Measurements from ENCODE around the gene TSC2. TPM values are rescaled to one million over a fixed set of nuclear protein-coding genes. Genes with fewer than 3 reads are reported as not detected.

The TSC2 gene
- polyA plus RNA-seq, 1 donor from 2014 or later: 30.3 TPM

DNA sequence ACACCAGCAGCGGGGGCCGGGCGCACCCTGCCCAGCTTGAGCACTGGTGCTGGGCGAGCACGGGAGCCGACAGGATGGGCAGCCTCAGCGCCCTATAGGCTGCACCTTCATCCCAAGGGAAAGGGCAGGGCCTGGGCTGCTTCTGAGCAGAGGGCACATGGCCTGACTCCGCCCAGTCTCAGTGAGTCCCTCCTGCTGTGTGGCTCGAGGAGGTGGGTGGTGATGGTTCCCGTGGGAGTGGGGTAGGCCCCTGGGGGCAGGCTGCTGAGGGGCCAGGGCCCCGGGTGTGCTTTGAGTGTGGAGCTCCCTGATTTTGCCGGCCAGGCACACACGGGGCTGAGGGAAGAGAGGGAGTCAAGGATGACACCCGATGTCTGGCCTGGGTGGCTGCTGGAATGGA, 37.9 kb downstream of the TSC2 start:
- no peaks in the 10 kb centered on the region for H3K9me3 Mint-ChIP-seq
- H3K27ac Mint-ChIP-seq: no peak overlapping the region
- no peak overlapping the region for H3K4me3 Mint-ChIP-seq
- peaks cover 0 to 10% (median 7%) of the 10 kb centered on the region in 3 donors for H3K4me1 Mint-ChIP-seq
- peaks cover 5% of the 10 kb centered on the region for H3K36me3 Mint-ChIP-seq
- no peaks in the 10 kb centered on the region for H3K27me3 Mint-ChIP-seq

DNA sequence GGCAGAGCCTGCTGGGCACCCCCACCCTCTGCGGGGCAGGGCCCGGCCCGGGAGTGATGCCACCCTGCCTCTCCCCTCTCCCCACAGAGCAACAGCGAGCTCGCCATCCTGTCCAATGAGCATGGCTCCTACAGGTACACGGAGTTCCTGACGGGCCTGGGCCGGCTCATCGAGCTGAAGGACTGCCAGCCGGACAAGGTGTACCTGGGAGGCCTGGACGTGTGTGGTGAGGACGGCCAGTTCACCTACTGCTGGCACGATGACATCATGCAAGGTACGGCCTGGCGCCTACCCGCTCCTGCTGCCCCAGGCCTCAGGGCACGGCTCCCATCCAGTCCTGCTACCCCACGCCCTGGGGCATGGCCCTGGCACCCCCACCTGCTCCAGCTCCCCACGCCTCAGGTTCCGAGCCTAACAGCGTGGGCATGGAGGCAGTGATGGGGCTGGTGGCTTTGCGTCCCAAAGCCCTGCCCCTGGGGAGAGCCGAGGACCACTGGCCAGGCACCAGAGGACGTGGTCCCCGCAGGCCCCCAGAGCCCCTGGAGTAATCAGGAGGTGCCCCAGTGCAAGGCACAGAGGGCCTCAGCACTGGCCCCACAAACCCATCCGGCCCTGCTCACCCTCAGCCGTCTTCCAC, 38.4 kb downstream of the TSC2 start:
- H3K4me3 Mint-ChIP-seq: no peak overlapping the region
- H3K27me3 Mint-ChIP-seq: no peaks in the 10 kb centered on the region
- H3K27ac Mint-ChIP-seq: no peak overlapping the region
- H3K4me1 Mint-ChIP-seq: peaks cover 0 to 10% (median 7%) of the 10 kb centered on the region in 3 donors
- no peaks in the 10 kb centered on the region for H3K9me3 Mint-ChIP-seq
- peaks cover 5% of the 10 kb centered on the region for H3K36me3 Mint-ChIP-seq

DNA sequence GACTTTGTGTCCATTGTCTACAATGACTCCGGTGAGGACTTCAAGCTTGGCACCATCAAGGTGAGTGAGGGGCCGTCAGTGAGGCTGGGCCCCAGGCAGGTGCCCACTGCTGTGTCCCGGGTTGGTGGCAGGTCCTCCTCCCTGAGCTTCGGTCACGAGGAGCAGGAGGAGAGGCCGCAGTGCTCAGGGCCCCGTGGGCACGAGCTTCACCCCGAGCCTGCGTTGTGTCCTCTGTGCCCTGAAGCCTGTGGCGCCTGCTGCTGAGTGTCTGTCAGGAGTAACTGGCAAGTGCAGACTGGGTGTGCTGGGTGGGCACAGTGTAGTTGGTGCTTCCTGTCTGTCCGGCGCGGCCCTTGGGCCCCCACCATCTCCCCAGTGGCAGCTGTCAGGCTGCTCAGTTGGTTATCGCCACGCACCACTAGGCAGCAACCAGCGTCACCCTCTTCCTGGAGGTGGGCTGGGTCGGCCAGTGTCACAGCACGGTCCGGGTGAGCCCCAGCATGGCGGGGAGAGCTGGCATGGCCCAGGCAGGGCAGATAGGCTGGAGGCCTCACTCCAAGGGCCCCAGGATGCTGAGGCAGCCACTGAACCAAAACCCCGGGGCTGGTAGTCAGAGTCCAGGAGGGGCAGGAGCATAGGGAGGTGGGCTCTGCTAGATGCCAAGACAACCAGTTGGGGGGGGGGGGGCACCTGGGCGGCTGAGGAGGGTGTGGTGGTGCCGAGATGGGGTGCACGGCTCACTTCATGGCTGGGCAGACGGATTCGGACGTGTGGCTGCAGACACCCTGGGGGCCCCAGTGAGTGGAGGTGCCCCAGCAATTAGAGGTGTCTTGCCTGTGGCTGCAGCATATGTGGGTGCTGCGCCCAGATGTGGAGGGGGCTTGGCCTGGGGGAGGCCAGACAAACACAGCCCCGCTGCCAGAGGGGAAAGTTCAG, 39.3 kb downstream of the TSC2 start:
- Mint-ChIP-seq H3K4me1 (peaks cover 0 to 10% (median 7%) of the 10 kb centered on the region in 3 donors), H3K36me3 (peaks cover 5% of the 10 kb centered on the region), H3K4me3 (peak overlapping the region in 3 of 4 donors; percentile 6 to 75 (median 46)), H3K27ac (peak overlapping the region; percentile 35 to 78 (median 39)), H3K27me3 (no peaks in the 10 kb centered on the region), H3K9me3 (no peaks in the 10 kb centered on the region)

DNA sequence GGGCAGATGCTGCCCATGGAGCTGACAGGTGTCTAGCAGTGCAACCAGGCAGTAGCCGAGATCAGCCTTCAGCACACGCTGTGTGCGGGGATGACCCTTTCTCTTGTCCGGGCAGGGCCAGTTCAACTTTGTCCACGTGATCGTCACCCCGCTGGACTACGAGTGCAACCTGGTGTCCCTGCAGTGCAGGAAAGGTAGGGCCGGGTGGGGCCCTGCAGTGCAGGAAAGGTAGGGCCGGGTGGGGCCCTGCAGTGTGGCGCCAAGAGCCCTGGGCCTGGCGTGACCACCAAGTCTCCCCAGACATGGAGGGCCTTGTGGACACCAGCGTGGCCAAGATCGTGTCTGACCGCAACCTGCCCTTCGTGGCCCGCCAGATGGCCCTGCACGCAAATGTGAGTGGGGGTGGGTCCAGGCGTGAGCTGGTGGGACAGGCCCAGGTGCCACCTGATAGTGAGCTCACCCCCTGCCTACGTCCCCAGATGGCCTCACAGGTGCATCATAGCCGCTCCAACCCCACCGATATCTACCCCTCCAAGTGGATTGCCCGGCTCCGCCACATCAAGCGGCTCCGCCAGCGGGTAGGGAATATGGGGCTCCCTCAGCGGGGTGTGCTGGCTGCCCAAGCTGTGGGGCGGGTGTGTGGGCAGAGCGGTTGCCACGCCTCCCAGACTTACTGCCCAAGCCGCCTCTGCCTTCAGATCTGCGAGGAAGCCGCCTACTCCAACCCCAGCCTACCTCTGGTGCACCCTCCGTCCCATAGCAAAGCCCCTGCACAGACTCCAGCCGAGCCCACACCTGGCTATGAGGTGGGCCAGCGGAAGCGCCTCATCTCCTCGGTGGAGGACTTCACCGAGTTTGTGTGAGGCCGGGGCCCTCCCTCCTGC, 40.2 kb downstream of the TSC2 start:
- no peaks in the 10 kb centered on the region for H3K27me3 Mint-ChIP-seq
- H3K9me3 Mint-ChIP-seq: no peaks in the 10 kb centered on the region
- H3K4me1 Mint-ChIP-seq: peaks cover 0 to 10% (median 7%) of the 10 kb centered on the region in 3 donors
- H3K36me3 Mint-ChIP-seq: peaks cover 4% of the 10 kb centered on the region
- H3K4me3 Mint-ChIP-seq: no peak overlapping the region
- no peak overlapping the region for H3K27ac Mint-ChIP-seq

DNA sequence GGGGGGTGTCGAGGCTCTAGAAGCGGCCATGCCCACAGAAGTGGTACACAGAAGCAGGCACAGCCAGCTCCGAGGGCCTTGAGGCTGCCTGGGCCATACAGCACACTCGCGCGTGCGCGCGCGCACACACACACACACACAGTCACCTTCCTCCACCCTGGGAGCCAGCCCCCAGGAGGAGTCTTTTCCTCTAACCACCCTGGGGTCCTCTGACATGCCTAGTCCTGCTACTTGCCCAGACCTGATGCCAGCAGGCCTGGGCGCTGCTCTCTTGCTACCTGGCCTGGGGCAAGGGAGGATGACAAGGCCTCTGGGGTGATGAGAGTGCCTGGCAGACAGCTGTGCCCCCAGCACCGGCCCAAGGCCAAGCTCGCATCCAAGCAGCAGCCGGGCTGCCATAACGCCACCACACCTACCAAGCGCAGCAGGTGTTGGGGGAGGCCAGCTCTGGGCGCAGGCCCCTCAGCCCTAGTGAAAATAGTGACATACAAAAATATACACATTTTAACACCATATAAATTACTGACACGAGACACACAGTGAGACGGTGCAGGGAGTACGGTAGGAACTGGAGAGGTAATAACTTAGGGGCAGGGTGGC, 41.1 kb downstream of the TSC2 start:
- peak overlapping the region in 1 of 3 donors; percentile 42 for H3K27ac Mint-ChIP-seq
- no peaks in the 10 kb centered on the region for H3K9me3 Mint-ChIP-seq
- H3K36me3 Mint-ChIP-seq: peaks cover 2% of the 10 kb centered on the region
- no peaks in the 10 kb centered on the region for H3K27me3 Mint-ChIP-seq
- H3K4me1 Mint-ChIP-seq: peaks cover 0 to 10% (median 7%) of the 10 kb centered on the region in 3 donors
- H3K4me3 Mint-ChIP-seq: no peak overlapping the region

DNA sequence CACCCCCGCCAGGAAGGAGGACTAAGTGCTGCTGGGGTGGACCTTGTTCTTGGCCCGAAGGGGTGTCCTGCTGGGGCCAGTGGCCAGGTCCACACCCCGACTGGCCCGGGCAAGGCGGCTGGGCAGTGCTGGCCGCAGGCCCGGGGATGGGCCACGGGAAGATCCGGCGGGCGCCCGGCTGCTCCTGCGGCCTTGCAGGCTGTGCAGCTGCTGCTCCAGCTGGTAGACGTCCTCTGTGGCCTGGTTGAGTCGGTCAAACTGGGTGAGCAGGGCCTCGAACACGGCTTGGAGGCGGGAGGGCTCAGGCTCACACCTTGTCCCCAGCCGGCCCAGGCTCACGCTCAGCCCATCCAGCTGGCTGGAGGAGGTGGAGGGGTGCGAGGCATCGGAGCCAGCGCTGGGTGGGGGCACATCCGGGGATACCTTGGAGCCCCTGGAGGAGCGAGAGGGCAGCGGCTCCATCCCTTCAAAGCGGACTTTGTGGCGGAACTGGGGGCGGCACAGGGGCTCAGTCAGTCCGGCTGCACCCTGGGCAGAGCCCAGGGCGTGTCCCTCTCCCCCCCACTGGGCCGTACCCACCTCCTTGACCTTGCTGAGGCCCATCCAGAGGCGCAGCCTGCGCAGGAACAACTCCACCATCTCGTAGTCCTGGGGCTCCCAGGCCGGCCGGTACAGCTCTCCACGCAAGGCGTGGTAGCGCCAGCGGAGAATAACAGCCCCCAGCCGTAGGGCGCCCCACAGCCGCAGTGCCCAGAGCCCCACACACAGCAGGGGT, 42.1 kb downstream of the TSC2 start:
- H3K9me3 Mint-ChIP-seq: no peaks in the 10 kb centered on the region
- H3K36me3 Mint-ChIP-seq: peaks cover 2% of the 10 kb centered on the region
- no peaks in the 10 kb centered on the region for H3K27me3 Mint-ChIP-seq
- no peak overlapping the region for H3K27ac Mint-ChIP-seq
- H3K4me3 Mint-ChIP-seq: peak overlapping the region in 1 of 4 donors; percentile 63
- peaks cover 0 to 10% (median 7%) of the 10 kb centered on the region in 3 donors for H3K4me1 Mint-ChIP-seq

DNA sequence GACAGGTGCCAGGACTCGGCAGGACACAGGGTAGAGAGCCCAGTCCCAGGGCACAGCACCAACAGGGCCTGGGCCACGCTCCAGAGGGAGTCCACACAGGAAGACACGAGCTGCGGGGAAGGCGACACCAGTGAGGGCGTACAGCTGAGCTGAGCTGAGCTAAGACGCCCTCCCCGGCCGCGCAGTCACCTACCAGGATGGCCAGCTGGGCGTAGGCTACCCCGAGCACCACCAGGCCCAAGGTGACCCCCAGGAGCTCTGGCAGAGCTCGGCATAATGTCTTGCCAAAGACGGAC, 42.6 kb downstream of the TSC2 start:
- Mint-ChIP-seq H3K27ac (peak overlapping the region in 1 of 3 donors; percentile 46), H3K36me3 (peaks cover 2% of the 10 kb centered on the region), H3K27me3 (no peaks in the 10 kb centered on the region), H3K4me3 (peak overlapping the region in 1 of 4 donors; percentile 60), H3K9me3 (no peaks in the 10 kb centered on the region), H3K4me1 (peaks cover 0 to 10% (median 7%) of the 10 kb centered on the region in 3 donors)

DNA sequence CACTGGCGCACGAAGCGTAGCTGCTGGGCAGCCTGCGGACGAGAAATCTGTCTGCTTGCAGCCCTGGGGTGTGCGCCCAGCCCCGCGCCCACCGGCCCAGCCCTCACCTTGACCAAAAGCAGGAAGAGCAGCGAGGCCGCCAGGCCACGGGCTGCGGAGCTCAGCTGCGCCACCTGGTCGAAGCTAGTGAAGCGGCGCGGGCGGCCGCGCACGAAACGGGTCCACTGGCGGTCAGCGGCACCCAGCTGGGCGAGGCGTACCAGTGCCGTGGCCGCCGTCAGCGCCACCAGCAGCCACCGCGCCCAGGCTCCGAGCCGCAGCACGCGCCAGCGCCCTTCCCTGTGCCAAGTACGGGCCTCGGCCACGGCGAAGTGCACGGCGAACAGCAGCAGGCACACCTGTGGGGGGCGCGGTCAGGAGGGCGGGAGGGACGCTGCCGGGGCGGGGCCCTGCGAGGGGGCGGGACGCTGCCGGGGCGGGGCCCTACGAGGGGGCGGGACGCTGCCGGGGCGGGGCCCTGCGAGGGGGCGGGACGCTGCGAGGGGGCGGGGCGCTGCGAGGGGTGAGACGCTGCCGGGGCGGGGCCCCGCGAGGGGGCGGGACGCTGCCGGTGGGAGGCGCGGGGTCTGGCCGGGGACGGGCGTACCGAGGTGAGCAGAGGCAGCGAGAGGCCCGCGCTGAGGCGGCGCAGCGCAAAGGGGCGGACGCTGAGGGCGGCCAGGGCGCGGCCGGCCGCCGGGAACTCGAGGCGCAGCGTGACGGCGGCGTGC, 43.2 kb downstream of the TSC2 start:
- no peaks in the 10 kb centered on the region for H3K9me3 Mint-ChIP-seq
- H3K4me3 Mint-ChIP-seq: peak overlapping the region in 1 of 4 donors; percentile 60
- H3K4me1 Mint-ChIP-seq: peaks cover 0 to 10% (median 7%) of the 10 kb centered on the region in 3 donors
- H3K36me3 Mint-ChIP-seq: peaks cover 2% of the 10 kb centered on the region
- peak overlapping the region in 1 of 3 donors; percentile 46 for H3K27ac Mint-ChIP-seq
- H3K27me3 Mint-ChIP-seq: no peaks in the 10 kb centered on the region

DNA sequence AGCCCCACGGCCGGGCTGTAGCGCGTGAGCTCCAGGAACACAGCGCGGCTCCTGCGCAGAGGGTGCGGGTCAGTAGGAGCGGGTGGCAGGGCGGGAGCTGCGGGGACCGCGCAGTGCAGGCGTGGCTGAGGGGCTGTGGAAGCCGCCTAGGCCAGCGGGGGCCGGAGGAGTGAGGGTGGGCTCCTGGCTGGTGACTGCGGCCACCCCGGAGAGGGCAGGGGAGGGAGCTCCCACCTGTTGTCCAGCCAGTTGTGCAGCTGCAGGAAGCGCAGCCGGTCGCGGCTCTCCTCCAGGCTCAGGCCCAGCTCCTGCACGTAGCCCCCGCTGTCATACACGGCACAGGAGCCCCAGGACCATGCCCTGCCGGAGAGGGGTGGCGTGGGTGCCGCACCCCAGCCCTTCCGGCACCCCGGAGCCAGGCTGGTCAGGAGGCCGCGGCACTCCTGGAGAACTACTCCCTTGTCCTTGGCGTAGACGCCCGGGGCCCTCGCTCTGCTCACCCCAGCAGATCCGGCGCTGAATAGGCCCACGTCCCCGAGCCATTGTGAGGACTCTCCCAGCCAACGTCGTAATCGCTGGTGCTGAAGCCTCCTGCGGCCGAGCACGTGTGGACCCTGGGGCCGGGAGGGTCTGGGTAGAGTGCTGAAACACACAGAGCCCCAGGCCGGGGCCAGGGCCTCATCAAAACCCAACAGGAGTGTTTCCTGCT, 43.9 kb downstream of the TSC2 start:
- H3K27ac Mint-ChIP-seq: peak overlapping the region in 1 of 3 donors; percentile 25
- no peaks in the 10 kb centered on the region for H3K27me3 Mint-ChIP-seq
- H3K4me3 Mint-ChIP-seq: no peak overlapping the region
- no peaks in the 10 kb centered on the region for H3K9me3 Mint-ChIP-seq
- H3K4me1 Mint-ChIP-seq: peaks cover 0 to 8% (median 7%) of the 10 kb centered on the region in 3 donors
- H3K36me3 Mint-ChIP-seq: peaks cover 2% of the 10 kb centered on the region

DNA sequence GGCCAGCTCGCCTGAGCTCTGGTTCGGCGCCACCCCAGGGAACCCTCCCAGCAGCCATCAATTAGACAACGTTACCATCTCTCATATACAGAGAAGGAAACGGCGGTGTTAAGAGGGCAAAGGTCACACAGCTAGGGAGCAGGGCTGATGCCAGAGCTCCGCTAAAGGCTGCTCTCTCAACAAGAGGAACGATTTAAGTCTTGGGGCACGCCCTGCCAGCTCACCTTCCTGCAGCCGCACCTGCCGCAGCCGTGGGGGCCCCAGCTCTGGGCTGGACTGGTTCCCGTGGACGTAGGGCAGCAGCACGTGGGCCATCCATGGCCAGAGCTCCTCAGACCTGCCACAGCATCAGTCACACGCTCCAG, 44.5 kb downstream of the TSC2 start:
- Mint-ChIP-seq H3K4me1 (peaks cover 0 to 3% (median 3%) of the 10 kb centered on the region in 3 donors), H3K27me3 (no peaks in the 10 kb centered on the region), H3K9me3 (no peaks in the 10 kb centered on the region), H3K4me3 (no peak overlapping the region), H3K36me3 (peaks cover 2% of the 10 kb centered on the region), H3K27ac (peak overlapping the region in 1 of 3 donors; percentile 25)

DNA sequence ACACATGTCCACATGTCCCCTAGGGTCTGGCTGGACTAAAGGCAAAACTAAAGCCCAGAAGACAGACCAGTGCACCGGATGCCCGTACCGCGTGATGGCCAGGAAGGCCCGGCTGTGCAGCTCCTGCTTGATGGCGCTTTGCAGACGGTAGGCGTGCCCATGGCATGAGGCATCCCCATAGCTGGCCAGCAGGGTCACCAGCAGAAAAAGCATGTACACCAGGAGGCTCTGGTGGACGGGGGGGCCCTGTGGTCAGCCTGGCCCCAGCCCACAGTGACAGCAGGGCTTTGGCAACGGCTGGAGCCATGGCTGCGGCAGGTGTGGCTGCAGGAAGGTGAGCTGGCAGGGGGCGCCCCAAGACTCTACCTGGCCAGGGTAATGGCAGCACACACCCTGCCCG, 45.1 kb downstream of the TSC2 start:
- no peaks in the 10 kb centered on the region for H3K9me3 Mint-ChIP-seq
- no peaks in the 10 kb centered on the region for H3K27me3 Mint-ChIP-seq
- H3K27ac Mint-ChIP-seq: no peak overlapping the region
- H3K36me3 Mint-ChIP-seq: peaks cover 2% of the 10 kb centered on the region
- no peak overlapping the region for H3K4me3 Mint-ChIP-seq
- no peaks in the 10 kb centered on the region for H3K4me1 Mint-ChIP-seq

DNA sequence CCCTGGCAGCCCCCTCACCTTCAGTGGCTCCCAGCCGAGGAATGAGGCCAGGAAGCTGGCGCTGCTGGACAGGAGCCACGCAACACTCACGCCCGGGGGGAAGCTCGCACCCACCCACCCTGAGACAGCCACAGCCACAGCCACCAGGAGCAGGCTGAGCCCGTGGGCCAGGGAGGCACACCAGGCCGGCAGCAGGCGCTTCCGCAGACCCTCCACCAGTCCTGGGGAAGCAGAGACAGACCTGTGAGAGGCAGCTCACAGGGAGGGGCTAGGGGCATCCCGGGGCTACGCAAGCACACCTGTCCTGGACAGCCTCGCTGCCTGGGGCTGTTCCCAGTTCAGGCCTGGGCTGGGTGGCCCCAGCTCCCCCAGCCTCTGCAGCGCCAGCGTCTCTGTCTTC, 46.0 kb downstream of the TSC2 start:
- Mint-ChIP-seq H3K27ac (no peak overlapping the region), H3K27me3 (no peaks in the 10 kb centered on the region), H3K36me3 (peaks cover 2% of the 10 kb centered on the region), H3K4me3 (no peak overlapping the region), H3K9me3 (no peaks in the 10 kb centered on the region), H3K4me1 (no peaks in the 10 kb centered on the region)

DNA sequence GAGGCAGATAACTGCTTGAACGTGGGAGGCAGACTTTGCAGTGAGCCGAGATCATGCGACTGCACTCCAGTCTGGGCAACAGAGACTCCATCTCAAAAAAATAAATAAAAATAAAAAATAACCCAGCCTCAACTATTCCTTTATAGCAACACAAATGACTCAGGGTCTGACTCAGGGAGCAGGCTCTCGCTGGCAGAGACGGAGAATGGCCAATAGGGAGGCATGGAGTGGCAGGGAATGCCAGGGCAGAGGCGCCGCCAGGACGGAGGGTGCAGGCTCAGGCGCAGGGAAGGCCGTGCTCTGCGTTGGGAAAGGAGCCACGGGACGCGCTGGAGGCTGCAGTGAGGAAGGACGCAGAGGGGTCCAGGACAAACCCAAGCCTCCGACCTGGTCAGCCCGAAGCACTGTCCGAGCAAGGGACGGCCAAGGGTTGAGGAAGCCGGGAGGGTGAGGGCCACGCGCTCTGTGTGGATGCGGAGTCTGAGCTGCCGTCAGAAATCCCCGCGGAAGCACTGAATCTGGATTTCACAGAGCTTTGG, 47.6 kb downstream of the TSC2 start:
- no peak overlapping the region for H3K27ac Mint-ChIP-seq
- no peaks in the 10 kb centered on the region for H3K27me3 Mint-ChIP-seq
- H3K36me3 Mint-ChIP-seq: no peaks in the 10 kb centered on the region
- H3K9me3 Mint-ChIP-seq: no peaks in the 10 kb centered on the region
- no peaks in the 10 kb centered on the region for H3K4me1 Mint-ChIP-seq
- H3K4me3 Mint-ChIP-seq: no peak overlapping the region

All from IgD-negative memory B cell (primary cell).